ENCODE measurements around the gene DENND5A.

Gene DENND5A

DNA sequence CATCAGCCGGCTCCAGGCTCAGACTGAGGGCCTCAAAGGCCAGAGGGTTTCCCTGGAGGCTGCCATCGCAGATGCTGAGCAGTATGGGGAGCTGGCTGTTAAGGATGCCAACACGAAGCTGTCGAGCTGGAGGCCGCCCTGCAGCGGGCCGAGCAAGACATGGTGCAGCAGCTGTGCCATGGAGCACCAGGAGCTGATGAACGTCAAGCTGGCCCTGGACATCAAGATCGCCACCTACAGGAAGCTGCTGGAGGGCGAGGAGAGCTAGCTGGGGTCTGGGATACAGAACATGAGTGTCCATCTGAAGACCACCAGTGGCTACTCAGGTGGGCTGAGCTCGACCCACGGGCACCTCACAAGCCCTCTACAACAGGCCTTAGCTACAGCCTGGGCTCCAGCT lies 169.7 kb downstream of the DENND5A start:
- no peak for DNase-seq (ENCODE audit: low read depth in 2 of 2)

DNA sequence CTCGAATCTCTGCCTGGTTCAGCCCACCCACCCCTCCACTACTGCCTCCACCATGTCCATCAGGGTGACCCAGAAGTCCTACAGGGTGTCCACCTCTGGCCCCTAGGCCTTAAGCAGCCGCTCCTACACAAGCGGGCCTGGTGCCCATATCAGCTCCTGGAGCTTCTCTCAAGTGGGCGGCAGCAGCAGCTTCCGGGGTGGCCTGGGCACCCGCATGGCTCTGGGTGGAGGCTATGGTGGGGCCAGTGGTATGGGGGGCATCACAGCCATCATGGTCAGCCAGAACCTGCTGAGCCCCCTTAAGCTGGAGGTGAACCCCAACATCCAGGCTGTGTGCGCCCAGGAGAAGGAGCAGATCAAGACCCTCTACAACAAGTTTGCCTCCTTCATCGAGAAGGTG lies 170.7 kb downstream of the DENND5A start:
- DNase-seq (ENCODE audit: low read depth in 2 of 2), result no peak

DNA sequence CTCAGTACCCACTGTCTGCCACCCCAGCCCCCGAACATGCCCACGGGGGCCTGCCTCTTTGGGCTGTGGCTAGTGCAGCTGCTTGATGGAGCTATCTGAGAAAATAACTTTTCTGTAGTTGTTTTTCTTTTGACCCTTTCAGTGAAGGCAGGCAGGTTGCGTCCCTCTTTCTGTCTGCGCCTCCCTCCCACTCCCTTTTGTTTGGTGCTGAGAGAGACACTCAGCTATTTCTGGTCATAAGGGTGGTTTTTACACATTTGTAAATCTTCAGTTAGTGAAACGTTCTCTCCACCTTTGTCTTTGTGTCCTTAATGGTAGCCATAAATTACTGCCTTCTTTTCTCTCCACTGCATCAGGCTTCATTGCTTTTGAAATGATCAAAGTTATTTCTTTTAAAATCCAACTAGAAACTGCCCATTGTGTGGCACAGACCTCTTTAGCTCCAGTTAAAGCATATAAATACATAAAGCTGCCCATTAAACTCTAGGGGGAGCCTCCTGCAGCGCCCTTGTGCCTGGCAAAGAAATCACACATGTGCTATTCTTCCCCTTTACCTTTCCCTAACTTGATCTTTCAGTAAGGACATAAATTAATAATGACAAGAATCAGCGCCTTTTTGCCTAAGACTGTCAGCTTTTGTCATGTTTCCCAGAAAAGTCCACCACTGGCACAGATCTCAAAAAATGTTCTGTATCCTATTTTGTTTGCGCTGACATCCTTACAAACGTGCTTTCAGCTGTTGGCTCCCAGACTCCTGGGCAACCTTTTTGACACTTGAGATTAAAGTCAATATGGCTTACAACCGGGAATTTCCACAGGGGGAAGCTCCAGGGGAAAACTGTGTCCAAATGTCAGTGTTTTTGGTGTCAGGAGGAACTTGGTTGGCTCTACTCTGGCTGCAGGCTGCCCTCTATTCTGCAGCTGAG lies 172.0 kb downstream of the DENND5A start:
- DNase-seq (ENCODE audit: low read depth in 2 of 2), result no peak

DNA sequence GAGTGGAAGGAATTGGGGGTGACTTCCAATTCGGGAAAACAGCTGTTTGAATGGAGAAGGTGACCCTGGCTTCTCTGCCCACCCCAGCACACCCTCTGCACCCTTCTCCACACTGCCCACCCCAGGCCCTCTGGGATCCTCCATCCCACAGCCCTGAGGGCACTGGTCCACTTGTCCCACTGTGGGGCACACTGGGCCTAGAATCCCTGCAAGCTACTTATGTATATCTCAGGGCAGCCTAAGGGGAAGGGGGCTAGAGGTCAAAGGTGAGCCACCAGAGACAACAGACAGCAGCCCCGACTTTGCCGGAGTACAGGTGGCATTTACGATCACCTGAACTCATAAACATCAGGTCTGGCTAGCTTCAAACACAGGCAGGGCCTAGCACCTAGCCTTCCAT lies 173.1 kb downstream of the DENND5A start:
- no peak for DNase-seq (ENCODE audit: low read depth in 2 of 2)

DNA sequence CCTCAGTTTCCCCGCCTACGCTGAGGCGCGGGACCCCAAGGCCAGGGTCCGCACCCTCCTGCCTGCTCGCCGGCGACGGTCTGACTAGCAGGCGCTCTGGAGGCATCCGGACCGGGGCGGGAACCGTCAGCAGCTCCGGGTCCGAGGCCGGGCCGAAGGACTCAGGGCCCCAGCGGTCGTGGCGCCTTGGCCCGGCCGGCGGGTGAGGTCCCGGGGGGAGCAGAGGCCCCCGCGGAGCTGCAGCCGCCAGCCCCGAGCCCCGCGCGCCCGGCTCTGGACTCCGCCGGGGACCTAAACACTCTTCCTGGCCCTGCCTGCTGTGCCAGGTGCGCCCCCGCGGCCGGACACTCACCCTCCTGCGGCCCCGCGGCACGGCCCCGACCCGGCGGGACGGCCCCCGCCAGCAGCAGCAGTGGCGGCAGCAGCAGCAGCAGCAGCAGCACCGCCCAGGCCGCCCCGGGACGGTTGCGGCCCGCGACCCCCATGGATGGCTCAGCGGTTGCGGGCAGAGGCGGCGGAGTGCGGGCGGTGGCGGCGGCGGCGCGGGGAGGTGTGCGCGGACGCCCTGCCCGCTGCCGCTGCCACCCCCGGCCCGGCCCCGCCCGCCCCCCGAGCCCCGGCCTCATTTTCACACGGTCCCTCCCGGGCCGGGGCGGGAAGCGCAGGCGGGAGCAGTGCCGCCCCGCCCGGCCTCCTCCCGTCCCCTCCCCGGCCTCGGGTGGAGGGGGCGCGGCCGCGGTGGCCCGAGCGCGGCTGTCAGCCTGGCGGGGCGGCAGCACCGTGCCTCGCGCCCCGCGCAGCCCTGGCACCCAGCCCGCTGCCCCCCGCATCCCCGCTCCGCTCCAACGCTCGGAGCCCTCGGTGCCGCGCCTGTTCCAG lies 173.9 kb downstream of the DENND5A start, which contains the start of gene SCUBE2:
Gene SCUBE2 (minus strand): TSS at position 556 of the 879 bp plus-strand sequence. CDS start 71 bp downstream, at position 485.
- no peak for DNase-seq (ENCODE audit: low read depth in 2 of 2)

DNA sequence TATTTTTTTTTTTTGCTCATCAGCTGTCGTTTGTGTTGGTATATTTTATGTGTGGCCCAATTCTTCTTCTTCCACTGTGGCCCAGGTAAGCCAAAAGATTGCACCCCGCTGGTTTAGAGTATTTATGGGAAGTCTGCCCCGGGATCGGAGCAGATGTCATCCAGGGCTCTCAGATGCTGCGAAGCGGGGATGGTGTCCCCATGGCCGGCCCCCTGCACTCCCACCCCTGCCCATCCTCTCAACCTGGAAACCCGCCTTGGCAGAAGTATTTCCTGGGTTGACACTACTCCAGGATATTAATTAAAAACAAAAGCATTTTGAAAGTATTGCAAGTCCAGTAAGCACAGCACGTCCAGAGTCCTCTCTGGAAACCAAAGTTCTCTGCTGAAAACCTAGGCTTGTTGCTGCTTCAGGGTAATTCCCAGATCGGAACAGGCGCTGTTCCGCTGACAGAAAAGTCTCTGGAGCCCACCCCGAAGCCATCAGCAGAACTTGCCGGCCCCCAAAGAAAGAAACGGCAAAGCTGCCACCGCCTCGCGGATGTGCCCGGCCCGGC lies 174.6 kb downstream of the DENND5A start:
- no peak for DNase-seq (ENCODE audit: low read depth in 2 of 2)

DNA sequence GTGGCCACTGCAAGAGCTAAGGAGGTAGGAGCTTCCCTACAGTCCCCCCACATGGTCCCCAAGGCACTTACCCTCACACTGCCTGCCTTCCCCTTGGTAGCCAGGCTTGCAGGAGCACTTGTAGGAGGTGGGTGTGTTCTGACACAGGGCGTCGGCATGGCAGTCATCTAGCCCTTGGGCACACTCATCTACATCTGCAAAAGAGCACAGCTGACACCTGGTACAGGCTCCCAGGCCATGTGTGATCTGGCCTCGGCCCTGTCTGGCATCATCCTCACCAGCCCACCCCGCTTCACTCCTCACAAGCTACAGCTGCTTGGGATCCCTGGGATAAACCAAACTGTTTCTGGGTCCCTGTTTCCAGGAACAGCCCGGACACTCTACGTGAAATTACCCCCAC lies 175.5 kb downstream of the DENND5A start:
- no peak for DNase-seq (ENCODE audit: low read depth in 2 of 2)

DNA sequence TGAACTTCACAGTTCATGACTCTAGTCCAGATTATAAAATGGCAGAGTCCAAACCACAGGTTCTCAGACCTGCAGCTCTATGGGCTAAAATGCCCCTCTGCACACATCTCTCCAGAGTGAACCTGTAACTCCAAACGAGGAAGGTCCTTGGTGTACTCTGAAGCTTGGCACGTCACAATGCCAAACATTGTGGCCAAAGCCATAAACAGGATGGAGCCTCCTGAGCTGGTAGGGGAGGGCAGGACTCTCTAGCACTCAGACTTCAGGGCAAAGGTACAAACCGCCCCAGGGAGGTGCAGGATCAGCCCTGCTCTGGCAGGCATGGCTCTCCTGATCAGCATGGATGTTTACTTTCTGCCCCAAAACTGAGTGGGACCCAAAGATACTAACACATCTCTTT lies 176.1 kb downstream of the DENND5A start:
- DNase-seq (ENCODE audit: low read depth in 2 of 2), result no peak
